IMR-90 (cell line): ENCODE results near the gene LBH. TPM values are rescaled to one million over a fixed set of nuclear protein-coding genes. Genes with fewer than 3 reads are reported as not detected.
A peak's percentile ranks its signal among the peaks of the same experiment; 100 is the strongest.

Experiments
- ATAC-seq: fragments of 200-7000 bp; cut with Tn5 transposase; 2 replicates; pipeline ENCODE4 v1.9.1; 2020; ENCODE audit warnings: low read depth, mild to moderate bottlenecking, moderate library complexity
- BruUV-seq: library from RNA; stranded (reverse); fragments of 400-500 nt; replicated peaks from 2 replicates; lab custom pipeline; 2021; lab: Mats Ljungman, UMichigan
- CTCF ChIA-PET: fragments of 300-600 bp; formaldehyde crosslinking; extraction: SDS; loops from one replicate; lab custom pipeline; 2021; ENCODE audit warnings: antibody characterized with exemption; lab: Yijun Ruan, JAX
- POLR2A ChIA-PET: fragments of 300-600 bp; sonication (Branson Sonifier 250); formaldehyde crosslinking; loops from one replicate; lab custom pipeline; 2022; ENCODE audit warnings: antibody characterized with exemption; ENCODE audit not compliant: unreplicated experiment; lab: Charles Lee
- DNase-seq: peaks from one replicate; pipeline ENCODE4 v3.0.0; 2013
- H2AFZ ChIP-seq: replicated peaks from 2 replicates; pipeline ENCODE3; 2013; ENCODE audit warnings: low read length, mild to moderate bottlenecking; ENCODE audit not compliant: poor library complexity
- H2AK5ac ChIP-seq: 2 replicates; pipeline ENCODE4 v1.6.1; 2013; ENCODE audit warnings: low read depth, low read length, inconsistent platforms
- H2AK9ac ChIP-seq: replicated peaks from 2 replicates; pipeline ENCODE3; 2013; ENCODE audit warnings: mild to moderate bottlenecking, low read depth, low read length, moderate library complexity; ENCODE audit not compliant: poor library complexity
- H2BK120ac ChIP-seq: 2 replicates; pipeline ENCODE4 v1.6.1; 2013; ENCODE audit warnings: low read depth, low read length, inconsistent platforms
- H2BK15ac ChIP-seq: 3 replicates; pipeline ENCODE4 v1.6.1; 2013; ENCODE audit warnings: low read depth, low read length, inconsistent platforms
- H2BK20ac ChIP-seq: 2 replicates; pipeline ENCODE4 v1.6.1; 2013; ENCODE audit warnings: low read depth, mild to moderate bottlenecking, inconsistent platforms, low read length, moderate library complexity
- H2BK5ac ChIP-seq: 2 replicates; pipeline ENCODE4 v1.6.1; 2013; ENCODE audit warnings: mild to moderate bottlenecking, low read depth, low read length, inconsistent platforms; ENCODE audit not compliant: poor library complexity, severe bottlenecking
- H3K14ac ChIP-seq: replicated peaks from 2 replicates; pipeline ENCODE4 v1.6.1; 2013; ENCODE audit warnings: low read depth, low read length, inconsistent platforms
- H3K18ac ChIP-seq: 2 replicates; pipeline ENCODE4 v1.6.1; 2013; ENCODE audit warnings: low read depth, low read length, control low read depth
- H3K23ac ChIP-seq: 2 replicates; pipeline ENCODE4 v1.6.1; 2013; ENCODE audit warnings: low read depth, low read length, inconsistent platforms
- H3K27ac ChIP-seq: 2 replicates; pipeline ENCODE4 v1.5.1; 2013; ENCODE audit warnings: mild to moderate bottlenecking, control low read depth, low read length; ENCODE audit not compliant: insufficient read depth
- H3K27me3 ChIP-seq: 2 replicates; pipeline ENCODE4 v1.6.1; 2013; ENCODE audit warnings: low read length; ENCODE audit not compliant: control insufficient read depth, insufficient read depth
- H3K36me3 ChIP-seq: 2 replicates; pipeline ENCODE4 v1.6.1; 2013; ENCODE audit warnings: low read length, mixed read lengths; ENCODE audit not compliant: control insufficient read depth, insufficient read depth
- H3K4ac ChIP-seq: 2 replicates; pipeline ENCODE4 v1.6.1; 2013; ENCODE audit warnings: low read depth, low read length, inconsistent platforms
- H3K4me1 ChIP-seq: 2 replicates; pipeline ENCODE4 v1.6.1; 2013; ENCODE audit warnings: low read length, mixed read lengths; ENCODE audit not compliant: control insufficient read depth, insufficient read depth
- H3K4me2 ChIP-seq: 2 replicates; pipeline ENCODE4 v1.6.1; 2013; ENCODE audit warnings: low read depth, mild to moderate bottlenecking, control low read depth, low read length, moderate library complexity
- H3K4me3 ChIP-seq: 2 replicates; pipeline ENCODE4 v1.5.1; 2013; ENCODE audit warnings: low read depth, mild to moderate bottlenecking, control low read depth, low read length, moderate library complexity; ENCODE audit not compliant: insufficient read depth
- H3K56ac ChIP-seq: 2 replicates; pipeline ENCODE4 v1.6.1; 2013; ENCODE audit warnings: low read length, inconsistent platforms; ENCODE audit not compliant: insufficient read depth; ENCODE audit errors: extremely low read depth
- H3K79me1 ChIP-seq, 2 experiments: 2 replicates each; pipeline ENCODE4 v1.6.1; 2013; ENCODE audit warnings: low read length in 2 of 2, inconsistent platforms in 1 of 2, low read depth in 1 of 2
- H3K9ac ChIP-seq: 2 replicates; pipeline ENCODE4 v1.6.1; 2013; ENCODE audit warnings: low read depth, low read length, control low read depth
- H3K9me1 ChIP-seq: 2 replicates; pipeline ENCODE4 v1.6.1; 2013; ENCODE audit warnings: low read length, inconsistent platforms; ENCODE audit not compliant: insufficient read depth
- H3K9me3 ChIP-seq: 2 replicates; pipeline ENCODE4 v1.6.1; 2013; ENCODE audit warnings: low read length; ENCODE audit not compliant: control insufficient read depth, insufficient read depth
- H4K20me1 ChIP-seq: 2 replicates; pipeline ENCODE4 v1.6.1; 2013; ENCODE audit warnings: low read length, inconsistent platforms; ENCODE audit not compliant: insufficient read depth
- H4K5ac ChIP-seq: 2 replicates; pipeline ENCODE4 v1.6.1; 2013; ENCODE audit warnings: mild to moderate bottlenecking, low read depth, low read length, control low read depth
- H4K8ac ChIP-seq, 2 experiments: 2 replicates each; pipeline ENCODE4 v1.6.1; 2013; ENCODE audit warnings: low read depth in 2 of 2, low read length in 2 of 2, control low read depth in 1 of 2, inconsistent platforms in 1 of 2
- H4K91ac ChIP-seq: 2 replicates; pipeline ENCODE4 v1.6.1; 2013; ENCODE audit warnings: low read depth, low read length, inconsistent platforms; ENCODE audit not compliant: insufficient read depth
- BHLHE40 ChIP-seq: fragments of 150-350 bp; IDR thresholded peaks from 2 replicates; pipeline ENCODE4 v1.6.1; 2016; ENCODE audit warnings: mild to moderate bottlenecking, low read depth, low read length
- CHD1 ChIP-seq: IDR thresholded peaks from 2 replicates; pipeline ENCODE4 v1.6.1; 2012; ENCODE audit warnings: low read depth, low read length, improper control_type of control experiment
- FOS ChIP-seq: fragments of 150-350 bp; IDR thresholded peaks from 2 replicates; pipeline ENCODE4 v1.6.1; 2016; ENCODE audit warnings: low read depth, low read length
- MAFK ChIP-seq: IDR thresholded peaks from 2 replicates; pipeline ENCODE4 v1.6.1; 2012; ENCODE audit warnings: low read depth, low read length, improper control_type of control experiment
- MAZ ChIP-seq: IDR thresholded peaks from 2 replicates; pipeline ENCODE4 v1.6.1; 2012; ENCODE audit warnings: low read depth, mild to moderate bottlenecking, low read length, improper control_type of control experiment, moderate library complexity, borderline replicate concordance
- MXI1 ChIP-seq: IDR thresholded peaks from 2 replicates; pipeline ENCODE4 v1.6.1; 2012; ENCODE audit warnings: low read depth, mild to moderate bottlenecking, low read length, moderate library complexity, borderline replicate concordance
- NFE2L2 ChIP-seq: fragments of 150-350 bp; IDR thresholded peaks from 2 replicates; pipeline ENCODE4 v1.6.1; 2016; ENCODE audit warnings: low read depth, mild to moderate bottlenecking, low read length
- RAD21 ChIP-seq: IDR thresholded peaks from 2 replicates; pipeline ENCODE4 v1.6.1; 2012; ENCODE audit warnings: low read length, improper control_type of control experiment
- RFX5 ChIP-seq: IDR thresholded peaks from 2 replicates; pipeline ENCODE4 v1.8.0; 2012; ENCODE audit warnings: low read depth, mild to moderate bottlenecking, low read length, moderate library complexity
- SMC3 ChIP-seq: fragments of 150-350 bp; IDR thresholded peaks from 2 replicates; pipeline ENCODE4 v1.6.1; 2016; ENCODE audit warnings: low read depth, mild to moderate bottlenecking, antibody characterized with exemption, low read length, moderate library complexity
- WGBS, 2 experiments: methylation state at CpG; one replicate each; pipeline versions ENCODE4 v1.1.5 to v1.1.7; 2013; ENCODE audit warnings: missing lambda C conversion rate in 2 of 2; ENCODE audit not compliant: insufficient read length in 1 of 2; ENCODE audit errors: extremely low coverage in 2 of 2; 5-methylcytosine and 5-hydroxymethylcytosine counted together
- dilution Hi-C: fragments of 300-500 bp; cut with HindIII; formaldehyde crosslinking; loops from one replicate; pipeline ENCODE4 v1.14.3; 2018; ENCODE audit warnings: low sequenced_read_pairs; ENCODE audit not compliant: unreplicated experiment
- in situ Hi-C: fragments of 300-500 bp; cut with MboI; formaldehyde crosslinking; loops from 3 replicates; pipeline ENCODE4 v1.14.3; 2019; ENCODE audit warnings: low sequenced_read_pairs, inconsistent platforms, mixed read lengths
- intact Hi-C: fragments of 100-400 bp; cut with micrococcal nuclease; formaldehyde crosslinking; loops from 2 replicates; pipeline ENCODE4 v1.10.0; 2022
- polyA plus RNA-seq, 3 experiments: library from polyadenylated mRNA; depleted of rRNA; stranded (reverse); fragments of >200 nt; gene quantifications; 2 replicates each; pipeline ENCODE4 v1.2.3, GENCODE V29; 2012; ENCODE audit warnings: low replicate concordance in 1 of 3
- total RNA-seq: library from RNA; depleted of rRNA; stranded (reverse); fragments of >200 nt; gene quantifications from 2 replicates; pipeline ENCODE4 v1.2.3, GENCODE V29; 2012
- TF ChIP-seq, protein P1 (sequence below): conservative IDR thresholded peaks from 2 replicates; pipeline ENCODE4 v1.5.1; 2012; ENCODE audit warnings: mild to moderate bottlenecking, low read depth, low read length, improper control_type of control experiment
- TF ChIP-seq, protein P2 (sequence below): fragments of 150-350 bp; IDR thresholded peaks from 2 replicates; pipeline ENCODE4 v1.6.1; 2016; ENCODE audit warnings: low read depth, mild to moderate bottlenecking, low read length, moderate library complexity, borderline replicate concordance
- TF ChIP-seq, protein P3 (sequence below): fragments of 150-350 bp; IDR thresholded peaks from 2 replicates; pipeline ENCODE4 v1.6.1; 2017; ENCODE audit warnings: mild to moderate bottlenecking, antibody characterized with exemption, low read length, low read depth

Gene LBH
- total and polyA plus RNA-seq, 2 of the 4 experiments (the other 2 are of a cell fraction): 158 to 202 TPM

DNA sequence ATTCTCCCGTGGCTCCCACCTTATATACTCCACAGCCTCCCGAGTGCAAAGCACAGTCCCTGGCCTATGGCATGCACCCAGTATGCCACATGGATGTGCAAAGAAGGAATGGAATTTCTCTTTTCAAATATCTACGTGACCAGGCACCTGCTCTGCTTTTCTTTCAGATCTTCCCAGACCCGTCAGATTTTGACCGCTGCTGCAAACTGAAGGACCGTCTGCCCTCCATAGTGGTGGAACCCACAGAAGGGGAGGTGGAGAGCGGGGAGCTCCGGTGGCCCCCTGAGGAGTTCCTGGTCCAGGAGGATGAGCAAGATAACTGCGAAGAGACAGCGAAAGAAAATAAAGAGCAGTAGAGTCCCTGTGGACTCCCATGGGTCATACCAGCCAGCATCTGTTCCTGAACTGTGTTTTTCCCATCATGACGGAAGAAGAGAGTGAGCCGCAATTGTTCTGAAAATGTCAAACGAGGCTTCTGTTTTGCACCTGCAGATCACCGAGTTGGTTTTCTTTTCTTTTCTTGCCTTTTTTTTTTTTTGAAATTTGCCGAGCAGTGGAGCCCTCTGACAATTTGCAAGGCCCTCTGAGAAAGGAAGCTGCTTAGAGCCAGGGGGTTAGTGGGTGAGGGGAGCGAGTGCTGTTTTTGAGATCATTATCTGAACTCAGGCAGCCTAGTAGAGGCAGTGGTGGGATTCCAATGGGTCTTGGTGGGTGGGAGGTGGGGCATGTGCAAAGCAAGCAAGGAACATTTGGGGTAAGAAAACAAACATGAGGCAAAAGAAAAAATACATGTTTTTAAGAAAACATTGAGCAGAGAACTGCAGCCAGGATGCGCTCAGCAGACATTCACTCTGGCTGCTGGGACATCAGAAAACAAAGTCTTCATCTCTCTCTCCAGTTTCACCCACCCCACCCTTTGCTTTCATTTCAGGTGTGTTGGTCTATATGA is 26.2 kb downstream of the LBH start:
- no TSS peak for BruUV-seq
- TF ChIP-seq MXI1 (no peak), SMC3 (no peak), NFE2L2 (no peak), BHLHE40 (no peak), CHD1 (no peak), RAD21 (no peak), FOS (no peak), MAZ (no peak), RFX5 (no peak), MAFK (no peak)
- TF ChIP-seq, protein P1, sequence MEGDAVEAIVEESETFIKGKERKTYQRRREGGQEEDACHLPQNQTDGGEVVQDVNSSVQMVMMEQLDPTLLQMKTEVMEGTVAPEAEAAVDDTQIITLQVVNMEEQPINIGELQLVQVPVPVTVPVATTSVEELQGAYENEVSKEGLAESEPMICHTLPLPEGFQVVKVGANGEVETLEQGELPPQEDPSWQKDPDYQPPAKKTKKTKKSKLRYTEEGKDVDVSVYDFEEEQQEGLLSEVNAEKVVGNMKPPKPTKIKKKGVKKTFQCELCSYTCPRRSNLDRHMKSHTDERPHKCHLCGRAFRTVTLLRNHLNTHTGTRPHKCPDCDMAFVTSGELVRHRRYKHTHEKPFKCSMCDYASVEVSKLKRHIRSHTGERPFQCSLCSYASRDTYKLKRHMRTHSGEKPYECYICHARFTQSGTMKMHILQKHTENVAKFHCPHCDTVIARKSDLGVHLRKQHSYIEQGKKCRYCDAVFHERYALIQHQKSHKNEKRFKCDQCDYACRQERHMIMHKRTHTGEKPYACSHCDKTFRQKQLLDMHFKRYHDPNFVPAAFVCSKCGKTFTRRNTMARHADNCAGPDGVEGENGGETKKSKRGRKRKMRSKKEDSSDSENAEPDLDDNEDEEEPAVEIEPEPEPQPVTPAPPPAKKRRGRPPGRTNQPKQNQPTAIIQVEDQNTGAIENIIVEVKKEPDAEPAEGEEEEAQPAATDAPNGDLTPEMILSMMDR: no peak
- TF ChIP-seq, protein P2, sequence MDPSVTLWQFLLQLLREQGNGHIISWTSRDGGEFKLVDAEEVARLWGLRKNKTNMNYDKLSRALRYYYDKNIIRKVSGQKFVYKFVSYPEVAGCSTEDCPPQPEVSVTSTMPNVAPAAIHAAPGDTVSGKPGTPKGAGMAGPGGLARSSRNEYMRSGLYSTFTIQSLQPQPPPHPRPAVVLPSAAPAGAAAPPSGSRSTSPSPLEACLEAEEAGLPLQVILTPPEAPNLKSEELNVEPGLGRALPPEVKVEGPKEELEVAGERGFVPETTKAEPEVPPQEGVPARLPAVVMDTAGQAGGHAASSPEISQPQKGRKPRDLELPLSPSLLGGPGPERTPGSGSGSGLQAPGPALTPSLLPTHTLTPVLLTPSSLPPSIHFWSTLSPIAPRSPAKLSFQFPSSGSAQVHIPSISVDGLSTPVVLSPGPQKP: no peak
- TF ChIP-seq, protein P3, sequence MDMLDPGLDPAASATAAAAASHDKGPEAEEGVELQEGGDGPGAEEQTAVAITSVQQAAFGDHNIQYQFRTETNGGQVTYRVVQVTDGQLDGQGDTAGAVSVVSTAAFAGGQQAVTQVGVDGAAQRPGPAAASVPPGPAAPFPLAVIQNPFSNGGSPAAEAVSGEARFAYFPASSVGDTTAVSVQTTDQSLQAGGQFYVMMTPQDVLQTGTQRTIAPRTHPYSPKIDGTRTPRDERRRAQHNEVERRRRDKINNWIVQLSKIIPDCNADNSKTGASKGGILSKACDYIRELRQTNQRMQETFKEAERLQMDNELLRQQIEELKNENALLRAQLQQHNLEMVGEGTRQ: no peak

More for the DNA sequence above, 26.2 kb downstream of the LBH start:
- 0 out of 2 replicates have a peak overlapping the region, but pooled peaks have one; percentile 10 for H3K14ac ChIP-seq
- peaks cover 29% of the 10 kb centered on the region for H3K4me1 ChIP-seq
- H2BK15ac ChIP-seq: no peak overlapping the region
- intact Hi-C loops: no loop called here
- peak overlapping the region; percentile 24 for H3K27ac ChIP-seq
- ATAC-seq (no peak), DNase-seq (no peak)
- H3K56ac ChIP-seq: no peak overlapping the region
- ChIA-PET POLR2A (interaction anchor here (0.5 kb wide), 1 partner anchor 62 kb away, joined by 16 read pairs; no protein-coding TSS in a partner anchor), CTCF (interaction anchor here (1.5 kb wide), 1 partner anchor 18 kb away, joined by 3 read pairs; no protein-coding TSS in a partner anchor)
- peak overlapping the region; percentile 22 for H4K5ac ChIP-seq
- H3K4ac ChIP-seq: no peak overlapping the region
- peak overlapping the region; percentile 6; the same call in 1 of the 2 replicates for H3K9ac ChIP-seq
- dilution Hi-C loops: no loop called here
- no peaks in the 10 kb centered on the region for H3K27me3 ChIP-seq
- H3K9me1 ChIP-seq: peaks cover 31% of the 10 kb centered on the region
- no peak overlapping the region for H2AFZ ChIP-seq
- 93% methylated on average over 7 of the region's 17 CpGs; no CpG with 5 or more reads in 1 of the 2 experiments for WGBS, 2 experiments
- peaks cover 68% of the 10 kb centered on the region for H3K36me3 ChIP-seq
- no peak overlapping the region for H3K4me3 ChIP-seq
- peaks cover 44 to 72% of the 10 kb centered on the region in 2 experiments for H3K79me1 ChIP-seq
- H2BK20ac ChIP-seq: no peak overlapping the region
- peak overlapping the region; percentile 37 to 53; a peak in 2 of 4 replicates for H4K8ac ChIP-seq
- peaks cover 4% of the 10 kb centered on the region for H3K9me3 ChIP-seq
- H3K4me2 ChIP-seq: no peak overlapping the region
- no peak overlapping the region for H2AK5ac ChIP-seq
- H3K18ac ChIP-seq: peak overlapping the region; percentile 7; the same call in 1 of the 2 replicates
- H3K23ac ChIP-seq: no peak overlapping the region
- H4K91ac ChIP-seq: peak overlapping the region; percentile 24; the same call in 1 of the 2 replicates
- peak overlapping the region; percentile 81 for H2BK5ac ChIP-seq
- H4K20me1 ChIP-seq: peaks cover 76% of the 10 kb centered on the region
- no peak overlapping the region for H2BK120ac ChIP-seq
- no peak overlapping the region for H2AK9ac ChIP-seq
- in situ Hi-C loops: no loop called here
